Ovary (tissue), 3 donors: ENCODE measurements around the gene CMBL.

ENCODE experiments used
- EP300 ChIP-seq: sonication (generic); formaldehyde crosslinking; IDR thresholded peaks from one replicate; pipeline ENCODE4 v1.6.1; 2017; ENCODE audit warnings: antibody characterized with exemption
- TF ChIP-seq, protein P1 (sequence below), 3 donors: fragments of 450-650 bp in 2 of 3; fragments of 200-600 bp in 1 of 3; IDR thresholded peaks; one replicate each; pipeline versions ENCODE4 v1.5.1 to v1.8.0; 2016 to 2022; ENCODE audit warnings: antibody characterized with exemption in 3 of 3, mild to moderate bottlenecking in 1 of 3
- donor health status: DM: no; HTN: no; CAD: no.

DNA sequence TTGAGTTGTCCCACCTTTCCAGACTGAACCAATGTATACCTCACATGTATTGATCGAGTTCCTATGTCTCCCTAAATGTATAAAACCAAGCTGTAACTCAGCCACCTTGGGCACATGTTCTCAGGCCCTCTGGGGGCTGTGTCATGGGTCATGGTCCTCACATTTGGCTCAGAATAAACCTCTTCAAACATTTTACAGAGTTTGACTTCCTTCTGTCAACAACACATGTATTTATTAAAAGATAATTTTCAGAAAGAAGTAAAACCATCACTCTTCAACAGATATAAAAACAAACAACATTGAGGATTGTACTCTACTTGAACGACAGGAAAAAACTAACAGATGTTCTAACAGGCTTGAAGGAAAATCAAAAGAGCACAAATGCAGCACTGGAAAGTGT, 4.5 kb downstream of the CMBL start:
- TF ChIP-seq EP300, result no peak
- TF ChIP-seq, protein P1, sequence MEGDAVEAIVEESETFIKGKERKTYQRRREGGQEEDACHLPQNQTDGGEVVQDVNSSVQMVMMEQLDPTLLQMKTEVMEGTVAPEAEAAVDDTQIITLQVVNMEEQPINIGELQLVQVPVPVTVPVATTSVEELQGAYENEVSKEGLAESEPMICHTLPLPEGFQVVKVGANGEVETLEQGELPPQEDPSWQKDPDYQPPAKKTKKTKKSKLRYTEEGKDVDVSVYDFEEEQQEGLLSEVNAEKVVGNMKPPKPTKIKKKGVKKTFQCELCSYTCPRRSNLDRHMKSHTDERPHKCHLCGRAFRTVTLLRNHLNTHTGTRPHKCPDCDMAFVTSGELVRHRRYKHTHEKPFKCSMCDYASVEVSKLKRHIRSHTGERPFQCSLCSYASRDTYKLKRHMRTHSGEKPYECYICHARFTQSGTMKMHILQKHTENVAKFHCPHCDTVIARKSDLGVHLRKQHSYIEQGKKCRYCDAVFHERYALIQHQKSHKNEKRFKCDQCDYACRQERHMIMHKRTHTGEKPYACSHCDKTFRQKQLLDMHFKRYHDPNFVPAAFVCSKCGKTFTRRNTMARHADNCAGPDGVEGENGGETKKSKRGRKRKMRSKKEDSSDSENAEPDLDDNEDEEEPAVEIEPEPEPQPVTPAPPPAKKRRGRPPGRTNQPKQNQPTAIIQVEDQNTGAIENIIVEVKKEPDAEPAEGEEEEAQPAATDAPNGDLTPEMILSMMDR (IDR thresholded peaks at IDR 0.05), result no peak
